ENCODE measurements around the gene TCEA2.

- TF ChIP-seq CTCF (IDR thresholded peaks at IDR 0.05) (no peak), REST (IDR thresholded peaks at IDR 0.05; ENCODE audit: insufficient read depth in 1 of 2, low read depth in 2 of 2, low read length in 1 of 2) (no peak), POLR2AphosphoS5 (IDR thresholded peaks at IDR 0.05; ENCODE audit: low read depth, low read length) (no peak), SIN3A (IDR thresholded peaks at IDR 0.05; ENCODE audit: borderline replicate concordance, insufficient read depth, low read depth, low read length) (no peak), TCF7L2 (IDR thresholded peaks at IDR 0.05; ENCODE audit: low read depth, low read length) (no peak)
Observed at GRCh38 chr20:64056889-64057627, 5.9 kb upstream of the TCEA2 start.

All from Panc1 (cell line).